ENCODE results near the gene TMEM100. TPM values are rescaled to one million over a fixed set of nuclear protein-coding genes. Genes with fewer than 3 reads are reported as not detected.
A peak's percentile ranks its signal among the peaks of the same experiment; 100 is the strongest.

Gene TMEM100
- total and polyA plus RNA-seq, 2 of the 8 experiments (the other 6 are each of a cell fraction or from before 2014, with no cell fraction given): 0.36 to 0.48 TPM

DNA sequence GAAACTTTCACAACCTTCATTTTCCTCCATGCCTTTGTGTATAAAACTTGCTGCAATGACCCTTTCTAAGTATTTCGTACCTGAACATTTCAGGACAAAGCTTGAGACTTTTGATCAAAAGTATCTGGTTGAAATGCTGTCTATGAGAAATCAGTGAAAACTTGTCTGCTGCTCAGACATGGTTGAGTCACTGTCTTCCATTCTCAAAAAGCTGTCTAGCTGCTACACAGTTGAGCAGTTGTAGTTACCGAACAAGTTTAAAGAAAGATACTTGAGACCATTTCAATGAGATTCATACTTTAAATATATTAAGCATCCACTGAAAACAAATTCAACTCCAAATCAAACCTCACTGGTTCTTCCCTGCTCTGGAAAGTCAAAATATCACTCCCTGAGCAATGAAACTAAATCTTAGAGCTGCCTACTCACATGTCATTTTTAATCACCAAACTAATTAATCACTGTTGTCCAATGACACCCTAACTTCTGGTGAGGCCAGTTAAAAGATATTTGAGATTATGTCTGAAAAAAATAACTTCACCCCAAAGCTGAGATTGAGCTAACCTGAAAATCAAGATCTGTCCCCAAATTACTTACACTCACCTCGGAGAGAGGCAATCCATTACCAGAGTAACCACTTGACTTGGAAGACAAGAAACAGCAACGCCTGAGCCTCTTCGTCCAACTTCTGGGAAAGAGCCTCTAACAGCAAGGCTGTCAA lies 488 bp downstream of the TMEM100 start:
- no peak overlapping the region for H3K4ac ChIP-seq (replicated peaks; ENCODE audit: insufficient read length, low read depth, low read length)
- H4K91ac ChIP-seq (replicated peaks; ENCODE audit: insufficient read length, low read length): no peak overlapping the region
- no peak overlapping the region for H4K5ac ChIP-seq (ENCODE audit: insufficient read length, low read depth, low read length)
- no peak overlapping the region for H3K27ac ChIP-seq (ENCODE audit: low read depth, low read length)
- 74% methylated on average over 5 of the region's 5 CpGs; no CpG with 5 or more reads in 1 of the 2 experiments for WGBS, 2 experiments (ENCODE audit: extremely low coverage in 1 of 2, insufficient coverage in 1 of 2, insufficient read length in 1 of 2, insufficient replicate concordance in 2 of 2, low coverage in 1 of 2, low lambda C conversion rate in 2 of 2, missing lambda C conversion rate in 1 of 2)
- no peak overlapping the region for H2BK15ac ChIP-seq (ENCODE audit: low read length)
- no peak overlapping the region for H2BK20ac ChIP-seq (ENCODE audit: low read length)
- H3K4me3 ChIP-seq (ENCODE audit: extremely low read depth in 1 of 4, insufficient read depth in 2 of 4, low read depth in 3 of 4, low read length in 4 of 4): peak overlapping the region in 3 of 4 experiments; percentile 2 to 50 (median 7); a peak in 1 of 8 replicates
- no peaks in the 10 kb centered on the region for H3K27me3 ChIP-seq (replicated peaks in 1 of 4; ENCODE audit: control insufficient read depth in 3 of 4, extremely low read depth in 1 of 4, insufficient read depth in 3 of 4, low read length in 3 of 4)
- no peak for FAIRE-seq
- peak overlapping the region; percentile 52 to 64; a peak in 3 of 4 replicates for H3K4me2 ChIP-seq (ENCODE audit: insufficient read depth in 1 of 2, low read depth in 2 of 2, low read length in 2 of 2)
- H3K36me3 ChIP-seq (ENCODE audit: control insufficient read depth in 2 of 4, insufficient read depth in 4 of 4, low read length in 3 of 4): no peaks in the 10 kb centered on the region
- H2AFZ ChIP-seq (ENCODE audit: low read length): peak overlapping the region; percentile 95
- no peak for DNase-seq (ENCODE audit: low read depth in 1 of 2, low spot score in 2 of 2)
- no peak overlapping the region for H3K23ac ChIP-seq (ENCODE audit: insufficient read length)
- no peak overlapping the region for H2BK5ac ChIP-seq (ENCODE audit: low read depth, low read length)
- no peak overlapping the region for H2BK12ac ChIP-seq (ENCODE audit: low read depth, low read length)
- H4K8ac ChIP-seq (ENCODE audit: extremely low read depth, insufficient read depth, low read length): no peak overlapping the region
- no peaks in the 10 kb centered on the region for H3K79me2 ChIP-seq (ENCODE audit: control insufficient read depth in 1 of 2, insufficient read depth in 2 of 2, low read length in 2 of 2)
- peaks cover 0 to 8% (median 3%) of the 10 kb centered on the region in 4 experiments; a peak in 4 of 7 replicates for H3K4me1 ChIP-seq (replicated peaks in 1 of 4; ENCODE audit: control insufficient read depth in 3 of 4, insufficient read depth in 4 of 4, low read length in 3 of 4)
- H3K9ac ChIP-seq (replicated peaks in 1 of 4; ENCODE audit: extremely low read depth in 1 of 4, low read depth in 3 of 4, low read length in 3 of 4): no peak overlapping the region; a peak in 1 of 7 replicates
- H4K20me1 ChIP-seq (replicated peaks in 1 of 2; ENCODE audit: control insufficient read depth in 1 of 2, insufficient read depth in 2 of 2, low read length in 2 of 2): no peaks in the 10 kb centered on the region
- H3K18ac ChIP-seq (ENCODE audit: extremely low read depth, low read length): no peak overlapping the region
- H2AK5ac ChIP-seq (ENCODE audit: low read depth, low read length): no peak overlapping the region
- H3K79me1 ChIP-seq (ENCODE audit: low read depth, low read length): no peaks in the 10 kb centered on the region
- H3K56ac ChIP-seq (replicated peaks; ENCODE audit: insufficient read length, low read depth, low read length): no peak overlapping the region
- no peaks in the 10 kb centered on the region for H3K9me3 ChIP-seq (ENCODE audit: insufficient read depth in 2 of 2, low read depth in 1 of 2, low read length in 1 of 2)
- no peak overlapping the region for H2BK120ac ChIP-seq (replicated peaks; ENCODE audit: low read depth, low read length)
- CTCF ChIA-PET (ENCODE audit: partially characterized antibody): interaction anchor here (0.9 to 8.4 kb wide), 6 partner anchors 9 to 196 kb away, joined by 3 to 96 read pairs (median 4); no protein-coding TSS in a partner anchor
- POLR2A ChIA-PET (ENCODE audit: partially characterized antibody): interaction anchor here (0.6 to 1.0 kb wide), 2 partner anchors 29 to 56 kb away, joined by 3 to 5 read pairs; partner anchors contain the start of gene PCTP
- H3K14ac ChIP-seq (ENCODE audit: insufficient read length): no peak overlapping the region
- H3K23me2 ChIP-seq (ENCODE audit: low read depth, low read length): no peaks in the 10 kb centered on the region
- TF ChIP-seq ATF2 (IDR thresholded peaks at IDR 0.05; ENCODE audit: low read length): no peak
- TF ChIP-seq SIX5 (IDR thresholded peaks at IDR 0.05; ENCODE audit: low read depth, low read length): no peak
- TF ChIP-seq KDM1A (IDR thresholded peaks at IDR 0.05; ENCODE audit: borderline replicate concordance, low read length): no peak
- TF ChIP-seq CHD1 (IDR thresholded peaks at IDR 0.05; ENCODE audit: low read depth, low read length): no peak
- no peak for TF ChIP-seq BACH1 (IDR thresholded peaks at IDR 0.05; ENCODE audit: low read length)
- no peak for TF ChIP-seq YY1 (IDR thresholded peaks at IDR 0.05; ENCODE audit: low read depth, low read length)
- TF ChIP-seq SIRT6 (IDR thresholded peaks at IDR 0.05; ENCODE audit: low read length): no peak
- no peak for TF ChIP-seq POU5F1 (IDR thresholded peaks at IDR 0.05; ENCODE audit: low read depth, low read length)
- TF ChIP-seq SP4 (IDR thresholded peaks at IDR 0.05; ENCODE audit: low read length): no peak
- TF ChIP-seq JUND (IDR thresholded peaks at IDR 0.05; ENCODE audit: low read length): no peak
- no peak for TF ChIP-seq SP2 (IDR thresholded peaks at IDR 0.05; ENCODE audit: low read length)
- no peak for TF ChIP-seq RXRA (IDR thresholded peaks at IDR 0.05; ENCODE audit: insufficient read depth, low read depth, low read length)

Data from H1 (cell line).